NK-92 (cell line): Measurements from ENCODE around the gene COL23A1.

Source experiments
- DNase-seq: peaks from one replicate; lab custom pipeline; 2025; ENCODE audit not compliant: unreplicated experiment; lab: John Stamatoyannopoulos, UW

Gene COL23A1

GRCh38 chr5:178535299-178536175 is 54.7 kb downstream of the COL23A1 start:
- DNase-seq = no peak

DNA sequence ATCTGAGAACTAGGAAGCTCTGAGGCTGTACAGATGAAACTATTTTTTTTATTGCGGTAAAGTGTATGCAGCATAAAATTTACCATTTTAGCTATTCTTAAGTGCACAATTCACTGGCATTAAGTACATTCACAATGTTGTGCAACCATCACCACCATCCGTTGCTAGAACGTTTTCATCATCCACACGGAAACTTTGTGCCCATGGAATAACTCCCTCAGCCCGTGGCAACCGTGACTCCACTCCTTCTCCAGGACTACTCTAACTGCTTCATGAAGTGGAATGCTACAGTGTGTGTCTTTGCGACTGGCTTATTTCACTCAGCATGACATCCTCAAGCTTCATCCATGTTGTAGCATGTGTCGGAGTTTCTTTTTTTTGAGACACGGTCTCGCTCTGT is 57.1 kb downstream of the COL23A1 start:
- DNase-seq = no peak

- no peak for DNase-seq
These were observed 57.5 kb downstream of the COL23A1 start for GRCh38 chr5:178532666-178533065.

DNA sequence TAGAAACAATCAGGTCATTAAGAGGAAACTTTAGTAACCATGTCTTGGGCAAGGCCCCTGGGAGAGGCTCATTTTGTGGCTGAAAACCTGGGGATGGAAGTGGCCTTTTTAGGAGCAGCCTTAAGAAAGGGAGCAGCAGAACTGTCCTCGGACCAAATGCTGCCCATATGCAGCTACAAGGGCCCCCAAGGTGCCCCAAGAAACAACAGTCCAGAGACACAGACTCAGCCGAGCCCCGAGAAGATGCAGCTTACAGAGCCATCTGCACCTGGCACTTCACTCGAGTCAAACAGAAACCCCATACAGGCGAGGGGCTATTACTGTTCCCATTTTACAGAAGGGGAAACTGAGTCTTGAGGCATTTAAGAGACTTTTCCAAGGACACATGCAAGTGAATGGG is 58.0 kb downstream of the COL23A1 start:
- DNase-seq = no peak

- no peak for DNase-seq
These were observed 58.4 kb downstream of the COL23A1 start for GRCh38 chr5:178531786-178532185.

- DNase-seq = no peak
These were observed 59.7 kb downstream of the COL23A1 start for GRCh38 chr5:178530526-178530925.

DNA sequence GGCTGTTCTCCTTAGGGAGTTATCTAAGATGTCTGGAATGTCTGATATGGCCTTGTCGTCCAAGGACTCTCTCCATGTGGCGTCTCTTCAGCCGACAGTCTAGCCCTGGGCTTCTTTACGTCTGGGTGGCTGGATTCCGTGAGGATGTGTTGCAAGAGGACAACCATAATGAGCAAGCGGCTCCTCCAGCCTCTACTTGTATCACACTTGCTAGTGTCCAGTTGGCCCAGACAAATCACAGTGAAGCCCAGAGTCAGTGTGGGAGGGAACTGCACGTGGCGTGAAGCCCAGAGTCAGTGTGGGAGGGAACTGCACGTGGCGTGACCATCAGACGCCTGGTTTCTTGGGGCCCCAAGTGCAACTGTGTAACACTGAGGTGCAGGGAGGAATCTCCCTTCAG is 61.1 kb downstream of the COL23A1 start:
- no peak for DNase-seq

GRCh38 chr5:178527458-178528307 is 62.5 kb downstream of the COL23A1 start:
- no peak for DNase-seq

GRCh38 chr5:178526773-178527457 is 63.3 kb downstream of the COL23A1 start:
- DNase-seq = no peak

DNA sequence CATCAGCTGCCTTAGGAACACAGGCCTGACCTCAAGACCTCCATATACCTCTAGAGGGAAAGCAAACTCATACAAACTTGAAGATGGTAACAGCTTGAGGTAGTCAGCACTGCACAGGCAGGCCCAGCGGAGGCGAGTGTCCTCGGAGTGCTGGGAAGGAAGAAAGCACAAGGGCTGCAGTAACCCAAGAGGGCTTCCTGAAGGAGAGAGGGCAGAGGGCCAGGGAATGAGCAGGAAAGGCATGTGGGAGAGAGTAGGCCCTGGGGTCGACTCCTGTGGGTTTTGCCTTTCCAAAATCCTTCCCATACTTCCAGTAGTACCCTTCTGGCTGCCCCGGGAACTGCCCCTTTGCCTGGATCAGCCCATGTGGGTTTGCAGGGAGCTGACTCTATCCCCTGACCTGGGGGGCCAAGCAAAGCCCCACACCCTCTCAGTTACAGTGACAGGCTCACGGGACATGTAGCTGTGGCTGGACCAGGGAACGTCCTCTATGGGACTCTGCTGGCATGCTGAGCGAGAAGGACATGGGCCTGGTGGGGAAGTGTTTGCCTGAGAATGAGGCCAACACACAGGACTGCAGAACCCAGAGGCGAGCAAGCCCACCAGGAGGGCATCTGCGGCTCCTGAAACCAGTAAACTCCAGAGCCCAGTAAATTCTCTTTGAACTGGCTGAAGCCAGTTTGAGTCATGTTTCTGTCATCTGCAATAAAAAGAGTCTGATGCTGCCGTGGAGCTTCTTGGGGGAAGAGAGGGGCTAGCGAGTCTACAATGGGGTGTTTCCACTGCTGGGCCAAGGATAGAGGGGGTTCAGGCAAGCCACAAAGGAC is 64.1 kb downstream of the COL23A1 start:
- DNase-seq = no peak

- no peak for DNase-seq
These were observed 65.9 kb downstream of the COL23A1 start for GRCh38 chr5:178524093-178524882.

DNA sequence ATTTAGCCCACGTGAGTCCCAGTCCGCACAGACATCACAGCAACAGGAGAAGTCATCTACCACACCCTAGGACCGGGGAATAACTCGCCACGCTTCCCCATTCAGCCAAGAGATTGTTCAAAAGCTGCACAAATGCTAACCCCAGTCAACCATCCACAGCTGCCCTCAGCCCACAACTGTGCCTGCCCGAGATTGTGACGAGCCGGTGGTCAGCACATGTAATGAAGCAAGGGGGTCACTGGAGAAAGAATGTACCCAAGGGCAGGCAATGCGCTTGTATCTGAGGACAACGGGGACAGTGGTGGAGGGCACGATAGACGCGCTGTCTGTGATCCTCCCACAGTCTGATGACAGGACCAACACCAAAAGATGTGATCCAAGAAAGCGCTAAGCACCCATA is 67.8 kb downstream of the COL23A1 start:
- DNase-seq = no peak

DNA sequence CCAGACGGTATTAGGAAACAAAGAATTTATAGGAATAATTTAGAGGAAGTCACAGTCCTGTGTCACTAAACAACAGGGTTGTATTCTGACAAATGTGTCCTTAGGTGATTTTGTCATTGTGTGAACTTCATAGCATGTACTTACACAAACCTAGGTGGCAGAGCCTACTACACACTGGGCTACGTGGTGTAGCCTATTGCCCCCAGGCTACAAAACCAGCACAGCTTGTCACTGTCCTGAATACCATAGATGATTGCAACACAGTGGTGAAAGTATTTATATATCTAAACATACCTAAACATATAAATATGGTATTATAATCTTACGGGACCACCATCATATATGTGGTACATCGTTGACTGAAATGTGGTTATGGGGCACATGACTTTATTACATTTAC is 69.3 kb downstream of the COL23A1 start:
- DNase-seq = no peak

DNA sequence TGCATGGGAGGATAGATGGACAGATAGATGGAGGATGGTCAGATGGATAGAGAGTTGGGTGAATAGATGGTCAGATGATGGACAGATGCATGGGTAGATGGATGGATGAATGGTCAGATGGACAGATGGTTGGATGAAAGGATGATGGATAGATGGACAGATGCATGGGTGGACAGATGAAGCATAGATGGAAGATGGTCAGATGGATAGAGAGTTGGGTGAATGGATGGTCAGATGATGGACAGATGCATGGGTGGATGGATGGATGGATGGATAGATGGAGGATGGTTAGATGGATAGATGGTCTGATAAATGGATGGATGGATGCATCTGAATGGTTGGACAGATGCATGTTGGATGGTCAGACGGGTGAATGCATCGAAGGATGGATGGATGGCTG is 70.4 kb downstream of the COL23A1 start:
- no peak for DNase-seq

DNA sequence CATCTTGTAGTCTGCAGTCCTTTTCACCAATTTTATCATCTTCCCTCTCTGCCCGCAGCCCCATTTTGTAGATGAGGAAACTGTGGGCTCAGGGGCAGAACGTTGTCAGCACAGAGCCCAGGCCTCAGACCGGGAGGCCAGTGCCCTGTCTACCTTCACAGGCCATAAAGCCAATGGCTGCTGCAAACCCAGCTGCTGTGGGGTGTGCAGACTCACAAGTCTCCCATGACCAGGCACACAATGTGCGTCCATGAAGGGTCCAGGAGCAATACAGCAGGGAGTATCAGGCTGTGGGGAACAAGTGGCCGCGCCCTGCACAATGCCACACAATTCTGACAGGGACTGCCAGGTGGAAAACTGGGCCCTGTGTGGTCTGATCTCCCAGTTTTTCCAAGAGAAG is 71.0 kb downstream of the COL23A1 start:
- DNase-seq = no peak

GRCh38 chr5:178516504-178517235 is 73.5 kb downstream of the COL23A1 start:
- no peak for DNase-seq

- no peak for DNase-seq
These were observed 74.3 kb downstream of the COL23A1 start for GRCh38 chr5:178515776-178516503.

DNA sequence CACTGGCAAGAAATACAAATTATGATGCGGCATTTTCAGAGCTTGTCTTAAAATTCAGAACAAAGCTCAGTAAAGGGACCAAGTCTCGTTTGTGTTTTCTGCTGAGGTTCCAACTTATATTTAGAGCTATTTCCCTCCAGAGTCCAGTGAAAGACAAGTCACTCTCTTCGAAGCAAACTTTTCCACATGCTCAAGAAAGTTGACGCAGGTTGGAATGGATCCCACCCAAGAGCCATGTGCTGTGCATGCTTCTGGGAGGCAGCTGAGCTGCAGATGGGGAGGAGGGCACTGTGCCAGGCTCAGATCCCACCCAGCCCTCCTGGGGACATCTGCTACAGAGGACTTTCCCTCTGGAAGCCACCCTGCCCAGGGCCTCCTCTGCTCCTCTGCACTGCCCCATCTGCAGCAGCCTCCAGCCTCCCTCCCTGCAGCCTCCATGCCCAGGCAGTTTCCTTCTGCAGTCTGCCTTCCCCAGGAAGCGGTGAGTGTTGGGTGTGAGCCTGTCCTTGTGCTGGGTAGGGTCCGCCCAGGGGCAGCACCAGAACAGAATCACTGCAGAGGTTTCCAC is 75.3 kb downstream of the COL23A1 start:
- DNase-seq = no peak
